ENCODE results near the gene WIPI1. TPM values are rescaled to one million over a fixed set of nuclear protein-coding genes. Genes with fewer than 3 reads are reported as not detected.
A peak's percentile ranks its signal among the peaks of the same experiment; 100 is the strongest.

WIPI1 gene
- total and polyA plus RNA-seq, 7 donors: 80.3 to 197 (median 136) TPM

DNA sequence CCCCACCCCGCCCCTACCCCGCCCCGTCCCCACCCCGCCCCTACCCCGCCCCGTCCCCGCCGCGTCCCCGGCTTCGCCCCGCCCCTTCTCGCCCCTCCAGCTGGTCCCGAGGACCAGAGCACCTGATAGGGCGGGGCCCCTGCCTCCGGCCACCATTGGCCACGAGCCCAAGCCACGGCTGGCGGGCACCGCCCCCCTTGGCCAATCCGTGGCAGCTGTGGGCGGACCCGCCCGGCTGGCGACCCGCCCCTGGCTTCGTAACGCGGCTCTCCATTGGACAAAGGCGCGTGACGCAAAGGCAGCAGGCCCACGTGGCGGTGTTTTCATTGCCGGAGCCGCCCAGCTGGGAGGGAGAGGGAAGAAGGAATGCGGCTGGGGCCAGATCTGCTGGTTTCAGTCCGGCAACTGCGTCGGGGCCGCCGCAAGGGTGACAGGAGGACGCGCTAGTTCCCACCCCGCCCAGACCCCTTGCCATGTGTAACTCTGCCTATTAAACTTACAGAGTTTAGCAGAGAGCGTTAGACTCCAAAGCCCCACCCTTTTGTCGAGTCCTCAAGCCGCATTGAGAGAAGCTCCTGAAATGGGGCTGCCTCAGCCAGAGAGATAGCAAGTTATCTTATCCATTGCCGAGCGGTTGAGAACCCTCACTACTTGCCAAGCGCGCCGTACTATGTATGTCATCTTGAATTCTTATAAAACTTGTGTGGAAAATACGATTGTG is 403 bp upstream of the WIPI1 start:
- peak; percentile 72 to 88 (median 82) for ATAC-seq
- Histone ChIP-seq H3K27me3 (ENCODE audit: insufficient read depth in 3 of 3, low read length in 2 of 3) (no peaks in the 10 kb centered on the region), H3K27ac (peak overlapping the region; percentile 98), H3K4me3 (peak overlapping the region; percentile 87), H3K4me1 (peaks cover 62% of the 10 kb centered on the region), H3K36me3 (ENCODE audit: insufficient read depth in 1 of 2, low read depth in 1 of 2) (peaks cover 0 to 3% of the 10 kb centered on the region in 2 donors), H3K9me3 (no peaks in the 10 kb centered on the region)
- TF ChIP-seq, protein P1, sequence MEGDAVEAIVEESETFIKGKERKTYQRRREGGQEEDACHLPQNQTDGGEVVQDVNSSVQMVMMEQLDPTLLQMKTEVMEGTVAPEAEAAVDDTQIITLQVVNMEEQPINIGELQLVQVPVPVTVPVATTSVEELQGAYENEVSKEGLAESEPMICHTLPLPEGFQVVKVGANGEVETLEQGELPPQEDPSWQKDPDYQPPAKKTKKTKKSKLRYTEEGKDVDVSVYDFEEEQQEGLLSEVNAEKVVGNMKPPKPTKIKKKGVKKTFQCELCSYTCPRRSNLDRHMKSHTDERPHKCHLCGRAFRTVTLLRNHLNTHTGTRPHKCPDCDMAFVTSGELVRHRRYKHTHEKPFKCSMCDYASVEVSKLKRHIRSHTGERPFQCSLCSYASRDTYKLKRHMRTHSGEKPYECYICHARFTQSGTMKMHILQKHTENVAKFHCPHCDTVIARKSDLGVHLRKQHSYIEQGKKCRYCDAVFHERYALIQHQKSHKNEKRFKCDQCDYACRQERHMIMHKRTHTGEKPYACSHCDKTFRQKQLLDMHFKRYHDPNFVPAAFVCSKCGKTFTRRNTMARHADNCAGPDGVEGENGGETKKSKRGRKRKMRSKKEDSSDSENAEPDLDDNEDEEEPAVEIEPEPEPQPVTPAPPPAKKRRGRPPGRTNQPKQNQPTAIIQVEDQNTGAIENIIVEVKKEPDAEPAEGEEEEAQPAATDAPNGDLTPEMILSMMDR (IDR thresholded peaks at IDR 0.05): no peak
- DNase-seq: peak; percentile 99 to 100
- WGBS, 3 donors: 0 to 1% (median 0%) methylated on average over 38 to 50 of the region's 54 CpGs
- intact Hi-C loops (cut with DNase I): loop anchor here in 1 of 2 donors (5.0 kb wide), 1 partner anchor 55 kb away; the partner anchor contains the start of gene PRKAR1A

DNA sequence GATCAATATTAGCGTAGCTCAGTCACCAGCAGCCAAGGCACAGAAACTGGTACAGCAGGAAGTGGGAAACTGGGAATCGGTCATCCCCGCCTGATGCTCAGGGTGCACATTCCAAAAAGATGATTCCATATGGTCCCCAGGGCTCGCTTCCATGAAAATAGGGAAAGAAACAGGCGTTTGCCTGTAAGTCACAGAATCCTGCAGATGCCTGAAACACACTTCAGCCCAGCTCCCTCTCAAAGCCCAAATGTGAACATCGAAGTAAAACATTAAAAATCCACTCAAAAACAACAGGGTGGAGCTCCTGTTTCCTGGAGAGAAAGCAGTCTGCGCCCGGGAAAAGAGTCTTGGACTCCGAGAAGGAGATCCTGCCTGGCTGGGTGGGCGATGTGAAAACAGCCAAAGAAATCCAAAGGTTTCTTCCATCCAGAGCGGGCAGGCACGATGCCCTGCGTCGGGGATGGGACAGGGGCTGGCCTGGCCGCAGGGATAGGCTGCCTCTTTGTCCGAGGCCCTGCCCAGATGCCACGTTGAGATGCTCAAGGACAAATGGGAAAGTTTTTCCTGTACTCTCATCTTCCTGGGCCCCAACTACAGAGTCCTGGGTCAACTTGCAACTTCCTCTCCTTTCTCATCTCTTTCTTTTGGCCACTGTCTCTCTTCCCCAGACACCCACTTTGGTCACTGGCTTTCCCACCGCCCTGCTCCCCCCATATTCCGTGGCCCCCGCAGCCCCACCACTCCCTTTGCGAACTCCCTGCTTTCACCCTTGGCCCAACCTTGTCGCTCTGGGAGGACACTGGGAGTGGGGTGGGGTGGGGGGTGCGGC is 743 bp downstream of the WIPI1 start:
- ATAC-seq (peak; percentile 54 to 74 (median 62)), DNase-seq (peak; percentile 81 to 89)
- intact Hi-C loops (cut with DNase I): loop anchor here in 1 of 2 donors (5.0 kb wide), 1 partner anchor 56 kb away; the partner anchor contains the start of gene PRKAR1A
- WGBS, 3 donors: 5 to 10% (median 5%) methylated on average over 22 to 23 of the region's 23 CpGs
- peak overlapping the region; percentile 87 for H3K4me3 ChIP-seq
- H3K27ac ChIP-seq: peak overlapping the region; percentile 98
- H3K27me3 ChIP-seq (ENCODE audit: insufficient read depth in 3 of 3, low read length in 2 of 3): no peaks in the 10 kb centered on the region
- peaks cover 63% of the 10 kb centered on the region for H3K4me1 ChIP-seq
- TF ChIP-seq, protein P1 (IDR thresholded peaks at IDR 0.05): no peak
- peaks cover 5 to 14% of the 10 kb centered on the region in 2 donors for H3K36me3 ChIP-seq (ENCODE audit: insufficient read depth in 1 of 2, low read depth in 1 of 2)
- no peaks in the 10 kb centered on the region for H3K9me3 ChIP-seq

DNA sequence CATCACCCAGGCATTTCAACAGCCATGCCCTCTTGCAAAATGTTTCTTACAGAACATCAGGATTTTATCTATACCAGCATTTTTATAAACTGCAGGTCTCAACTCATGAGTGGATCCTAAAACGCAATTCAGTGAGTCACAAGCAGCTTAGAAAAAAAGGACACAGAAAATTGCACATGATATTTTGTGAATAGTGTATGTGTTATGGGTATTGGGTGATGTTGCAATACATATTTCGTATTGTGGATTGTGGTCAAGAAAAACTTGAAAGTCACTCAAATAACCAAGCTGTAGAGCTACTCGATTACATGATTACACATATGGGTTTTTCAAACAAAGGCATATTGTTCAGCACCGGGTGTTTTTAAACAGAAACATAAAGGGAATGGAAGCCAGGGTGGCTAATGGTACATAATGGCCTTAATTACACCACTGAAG is 1.4 kb downstream of the WIPI1 start:
- no peaks in the 10 kb centered on the region for H3K27me3 ChIP-seq (ENCODE audit: insufficient read depth in 3 of 3, low read length in 2 of 3)
- intact Hi-C loops (cut with DNase I): loop anchor here in 1 of 2 donors (5.0 kb wide), 1 partner anchor 56 kb away; the partner anchor contains the start of gene PRKAR1A
- H3K4me3 ChIP-seq: peak overlapping the region; percentile 87
- H3K36me3 ChIP-seq (ENCODE audit: insufficient read depth in 1 of 2, low read depth in 1 of 2): peaks cover 9 to 20% of the 10 kb centered on the region in 2 donors
- peak overlapping the region; percentile 98 for H3K27ac ChIP-seq
- no peak for ATAC-seq
- WGBS, 3 donors: 21 to 31% (median 22%) methylated on average over 4 of the region's 4 CpGs
- DNase-seq: no peak
- H3K9me3 ChIP-seq: no peaks in the 10 kb centered on the region
- peaks cover 61% of the 10 kb centered on the region for H3K4me1 ChIP-seq
- TF ChIP-seq, protein P1 (IDR thresholded peaks at IDR 0.05): no peak

DNA sequence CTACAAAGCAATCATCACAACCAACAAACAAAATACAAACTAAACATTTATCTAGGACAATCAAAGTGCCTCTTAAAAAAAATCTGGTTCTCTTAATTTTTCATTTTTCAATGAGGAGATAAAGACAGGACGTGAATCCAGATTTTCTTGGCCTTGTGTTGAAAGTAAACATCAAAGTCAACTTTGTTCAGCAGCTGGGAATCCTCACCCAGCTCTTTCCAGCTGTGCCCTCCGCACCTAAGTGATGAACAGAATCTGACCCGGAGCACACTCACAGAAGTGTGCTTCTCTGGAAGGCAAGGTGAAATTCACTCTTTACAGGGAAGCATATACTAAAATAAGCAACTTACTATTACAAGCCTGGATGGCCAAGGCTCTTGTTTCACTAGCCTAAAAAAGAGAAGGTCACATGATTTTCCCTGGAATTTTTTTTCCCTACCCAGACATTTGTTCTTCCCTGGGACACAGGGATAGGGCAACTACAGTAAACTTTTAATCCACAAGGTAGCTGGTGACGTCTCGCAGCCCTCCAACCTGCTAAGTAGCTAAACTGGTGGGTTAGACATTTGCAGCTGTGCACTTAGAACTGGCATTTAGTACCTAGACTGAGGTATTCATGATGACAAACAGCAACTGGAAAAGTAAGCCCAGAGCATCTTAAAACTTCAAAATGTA is 3.2 kb downstream of the WIPI1 start:
- TF ChIP-seq, protein P1 (IDR thresholded peaks at IDR 0.05): no peak
- no peaks in the 10 kb centered on the region for H3K27me3 ChIP-seq (ENCODE audit: insufficient read depth in 3 of 3, low read length in 2 of 3)
- H3K27ac ChIP-seq: peak overlapping the region; percentile 98
- peak in 3 of 4 donors; percentile 23 to 30 (median 28) for ATAC-seq
- intact Hi-C loops (cut with DNase I): no loop called here
- peaks cover 48% of the 10 kb centered on the region for H3K4me1 ChIP-seq
- H3K36me3 ChIP-seq (ENCODE audit: insufficient read depth in 1 of 2, low read depth in 1 of 2): peaks cover 9 to 38% of the 10 kb centered on the region in 2 donors
- 28 to 42% (median 30%) methylated on average over 5 of the region's 5 CpGs for WGBS, 3 donors
- H3K4me3 ChIP-seq: peak overlapping the region; percentile 87
- no peaks in the 10 kb centered on the region for H3K9me3 ChIP-seq
- no peak for DNase-seq

Data from psoas muscle (tissue), 8 donors.